Measurements from ENCODE around the gene ZNF451.
"Not testable (repeated sequence)": the region's sequence is repeated elsewhere in the genome, so short reads cannot be mapped to it uniquely, and the experiment has no call there.

Gene ZNF451

GRCh38 chr6:57089687-57090457 is at the start of gene ZNF451:
ZNF451 (plus strand) TSS chr6:57090188; CDS start chr6:57090254, 66 bp downstream.
- peak within 1 kb of the TSS; percentile 66 for H3K4me3 ChIP-seq (ENCODE audit: low read depth, low read length)
- no peak for TF ChIP-seq CTCF (IDR thresholded peaks at IDR 0.05; ENCODE audit: low read depth, low read length)

GRCh38 chr6:57044061-57044460 is 45.9 kb upstream of the ZNF451 start:
- H3K4me3 ChIP-seq (ENCODE audit: low read depth, low read length) = not testable (repeated sequence)

- no peak for TF ChIP-seq CTCF (IDR thresholded peaks at IDR 0.05; ENCODE audit: low read depth, low read length)
Observed at GRCh38 chr6:57044568-57044967, 45.4 kb upstream of the ZNF451 start.

GRCh38 chr6:57046332-57047256 is 43.4 kb upstream of the ZNF451 start, which contains the start of gene KIAA1586:
KIAA1586 (plus strand) TSS chr6:57046693; CDS start chr6:57046756, 63 bp downstream.
- H3K4me3 ChIP-seq (ENCODE audit: low read depth, low read length) = peak within 1 kb of the TSS; percentile 69

More at GRCh38 chr6:57044568-57044967, 45.4 kb upstream of the ZNF451 start:
- no peak overlapping the region for H3K4me3 ChIP-seq (ENCODE audit: low read depth, low read length)

GRCh38 chr6:57047257-57047585 is 42.8 kb upstream of the ZNF451 start:
- not testable (repeated sequence) for H3K4me3 ChIP-seq (ENCODE audit: low read depth, low read length)

- peak overlapping the region; percentile 28 for H3K4me3 ChIP-seq (ENCODE audit: low read depth, low read length)
Observed at GRCh38 chr6:57047859-57048258, 42.1 kb upstream of the ZNF451 start.

- no peak overlapping the region; the same call in 1 of the 2 replicates for H3K4me3 ChIP-seq (ENCODE audit: low read depth, low read length)
- TF ChIP-seq CTCF (IDR thresholded peaks at IDR 0.05; ENCODE audit: low read depth, low read length) = no peak
Observed at GRCh38 chr6:57048577-57048976, 41.4 kb upstream of the ZNF451 start.

- no peak overlapping the region for H3K4me3 ChIP-seq (ENCODE audit: low read depth, low read length)
- no peak for TF ChIP-seq CTCF (IDR thresholded peaks at IDR 0.05; ENCODE audit: low read depth, low read length)
Observed at GRCh38 chr6:57063847-57064246, 26.1 kb upstream of the ZNF451 start.

- no peak overlapping the region for H3K4me3 ChIP-seq (ENCODE audit: low read depth, low read length)
- no peak for TF ChIP-seq CTCF (IDR thresholded peaks at IDR 0.05; ENCODE audit: low read depth, low read length)
Observed at GRCh38 chr6:57064809-57065208, 25.2 kb upstream of the ZNF451 start.

Measured in WI38 (cell line).